Coronary artery (tissue), 2 donors: ENCODE results near the gene LRRC26.

Experiments
- DNase-seq: peaks from one replicate; pipeline ENCODE4 v3.0.0-alpha.2; 2017; ENCODE audit warnings: low spot score
- H3K27ac ChIP-seq, 2 donors: fragments of 200-600 bp; sonication (generic); one replicate each; pipeline ENCODE4 v1.5.1; 2016 to 2019
- H3K4me3 ChIP-seq: fragments of 200-600 bp; sonication (generic); 2 replicates; pipeline ENCODE4 v1.5.1; 2016; ENCODE audit warnings: mild to moderate bottlenecking, moderate library complexity
- CTCF ChIP-seq: fragments of 200-600 bp; sonication (generic); IDR thresholded peaks from one replicate; pipeline ENCODE4 v1.5.1; 2019; ENCODE audit warnings: antibody characterized with exemption

Gene LRRC26

DNA sequence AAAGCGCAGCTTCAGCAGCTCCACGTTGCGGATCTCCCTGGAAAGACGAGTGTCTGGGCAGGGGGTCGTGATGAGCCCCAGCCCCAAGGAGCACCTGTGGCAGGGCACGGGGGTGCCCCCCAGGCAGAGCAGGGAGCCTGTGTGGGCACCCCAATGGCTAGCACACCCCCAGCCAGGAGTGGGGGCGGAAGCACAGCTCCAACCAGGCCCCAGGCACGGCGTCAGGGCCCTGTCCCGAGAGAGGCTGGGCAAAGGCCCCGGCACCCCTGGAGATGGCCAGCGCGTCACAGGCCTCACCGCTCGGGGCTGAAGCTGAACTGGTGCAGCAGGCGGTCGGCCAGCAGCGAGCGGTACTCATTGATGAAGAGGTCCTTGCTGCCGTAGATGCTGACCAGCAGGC, 10.6 kb upstream of the LRRC26 start:
- DNase-seq: no peak
- TF ChIP-seq CTCF: no peak
- Histone ChIP-seq H3K4me3 (no peak overlapping the region), H3K27ac (no peak overlapping the region)

- Histone ChIP-seq H3K4me3 (no peak overlapping the region), H3K27ac (no peak overlapping the region)
- no peak for TF ChIP-seq CTCF
- DNase-seq: no peak
Measured at GRCh38 chr9:137179761-137180160, 9.9 kb upstream of the LRRC26 start.

GRCh38 chr9:137178939-137179630, 9.2 kb upstream of the LRRC26 start:
- TF ChIP-seq CTCF: no peak
- no peak for DNase-seq
- no peak overlapping the region for H3K4me3 ChIP-seq
- no peak overlapping the region for H3K27ac ChIP-seq

DNA sequence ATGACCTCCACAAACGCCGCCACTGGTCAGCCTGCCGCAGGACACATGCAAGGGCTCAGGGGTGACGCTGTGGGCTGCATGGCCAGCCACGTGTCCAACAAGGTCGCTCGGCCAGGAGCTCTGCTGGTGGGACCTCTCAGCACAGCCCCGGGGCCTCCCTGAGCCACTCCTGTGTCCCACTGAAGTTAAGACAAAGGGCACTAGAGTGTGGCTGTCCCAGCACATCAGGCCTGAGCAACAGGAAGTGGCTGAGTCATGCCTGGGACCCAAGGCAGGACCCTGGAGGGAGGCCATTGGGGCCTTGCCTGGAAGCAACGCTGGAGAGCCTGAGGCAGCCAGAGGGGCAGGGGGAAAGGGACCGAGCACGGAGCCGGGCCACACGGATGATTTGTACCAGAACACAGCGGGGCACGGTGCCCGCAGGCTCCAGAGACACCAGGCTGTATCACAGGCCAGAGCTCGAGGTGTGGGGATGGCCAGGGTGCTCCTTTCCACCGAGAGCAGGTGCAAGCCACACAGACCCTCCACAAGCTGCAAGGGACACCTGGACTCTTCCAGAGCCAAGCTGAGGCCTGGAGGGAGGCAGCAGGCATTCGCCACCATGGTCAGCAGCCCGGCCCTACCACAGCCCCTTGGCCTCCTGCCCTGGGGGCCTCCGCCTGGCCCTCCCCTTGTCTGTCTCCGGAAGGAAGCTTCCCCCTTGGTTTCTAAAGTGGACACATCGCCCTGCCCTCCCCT, 8.5 kb upstream of the LRRC26 start:
- no peak for DNase-seq
- Histone ChIP-seq H3K4me3 (no peak overlapping the region), H3K27ac (no peak overlapping the region)
- TF ChIP-seq CTCF: no peak

- Histone ChIP-seq H3K27ac (no peak overlapping the region), H3K4me3 (no peak overlapping the region)
- DNase-seq: no peak
- TF ChIP-seq CTCF: no peak
Measured at GRCh38 chr9:137176302-137177182, 6.7 kb upstream of the LRRC26 start.

- no peak for DNase-seq
- no peak for TF ChIP-seq CTCF
- no peak overlapping the region for H3K4me3 ChIP-seq
- H3K27ac ChIP-seq: no peak overlapping the region
Measured at GRCh38 chr9:137175345-137175961, 5.6 kb upstream of the LRRC26 start.
